Measurements from ENCODE around the gene GLS. TPM values are rescaled to one million over a fixed set of nuclear protein-coding genes. Genes with fewer than 3 reads are reported as not detected.

Gene GLS
- total RNA-seq, 2 donors from 2014 or later, result 282 to 501 TPM

DNA sequence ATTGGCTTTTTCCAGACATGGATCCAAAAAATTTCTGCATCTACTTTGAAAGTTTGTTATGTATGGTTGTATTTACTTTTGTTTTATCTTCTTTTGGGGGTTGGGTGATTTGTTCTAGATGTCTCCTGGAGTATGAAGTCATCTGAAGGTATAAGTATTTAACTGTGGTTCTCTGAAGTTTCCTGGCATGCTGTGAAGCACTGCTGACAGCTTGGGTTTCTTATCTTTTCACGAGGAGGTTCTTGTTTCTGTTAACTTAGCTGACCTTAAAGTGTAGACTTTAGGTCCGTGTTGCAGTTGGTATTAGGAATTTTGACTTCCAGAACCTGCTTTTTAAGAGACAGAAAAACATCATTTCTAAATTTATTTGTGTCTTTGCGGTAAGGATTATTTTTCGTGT is 15.9 kb downstream of the GLS start:
- H3K27ac Mint-ChIP-seq, result peak overlapping the region in 1 of 2 donors; percentile 32
- peaks cover 9 to 11% of the 10 kb centered on the region in 2 donors for H3K36me3 Mint-ChIP-seq
- H3K9me3 Mint-ChIP-seq, result no peaks in the 10 kb centered on the region
- ATAC-seq (no peak), DNase-seq (ENCODE audit: low spot score in 2 of 2) (no peak)

DNA sequence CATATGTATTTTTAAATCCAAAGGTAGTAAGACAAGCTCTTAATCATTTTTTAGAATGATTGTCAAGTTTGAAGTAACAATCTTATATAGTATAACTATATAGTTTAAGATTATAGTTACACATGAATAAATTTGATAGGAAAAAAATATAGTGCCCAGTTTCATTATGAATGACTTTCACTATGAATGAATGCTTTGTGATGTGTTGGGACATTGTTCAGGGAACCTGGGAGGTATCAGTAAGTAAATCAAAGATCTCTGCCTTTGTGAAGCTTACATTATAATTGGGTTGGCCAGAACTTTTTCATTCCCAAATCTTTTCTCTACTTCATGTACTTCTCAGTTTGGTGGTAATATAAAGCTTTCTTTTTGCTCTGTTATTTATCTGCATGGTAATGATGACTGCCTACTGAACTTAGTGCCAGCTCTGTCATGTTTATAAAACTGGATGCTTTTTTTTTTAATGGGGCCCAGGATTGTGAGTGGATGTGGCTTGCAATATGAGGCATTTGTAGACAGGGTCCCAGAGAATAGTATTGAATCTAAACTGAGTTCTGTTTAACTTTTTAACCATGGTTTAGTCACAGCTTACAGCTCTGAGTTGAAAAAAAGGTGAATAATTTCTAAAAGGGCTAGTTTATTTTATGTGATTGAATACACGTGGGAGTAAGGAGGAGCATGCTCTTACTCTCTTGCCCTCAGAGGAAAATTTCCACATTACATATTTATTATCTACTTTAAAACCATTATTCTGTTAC is 23.3 kb downstream of the GLS start:
- peaks cover 5 to 13% of the 10 kb centered on the region in 2 donors for H3K36me3 Mint-ChIP-seq
- H3K9me3 Mint-ChIP-seq, result no peaks in the 10 kb centered on the region
- H3K27ac Mint-ChIP-seq, result peak overlapping the region; percentile 86 to 91
- DNase-seq (ENCODE audit: low spot score in 2 of 2), result no peak
- ATAC-seq, result peak; percentile 90

DNA sequence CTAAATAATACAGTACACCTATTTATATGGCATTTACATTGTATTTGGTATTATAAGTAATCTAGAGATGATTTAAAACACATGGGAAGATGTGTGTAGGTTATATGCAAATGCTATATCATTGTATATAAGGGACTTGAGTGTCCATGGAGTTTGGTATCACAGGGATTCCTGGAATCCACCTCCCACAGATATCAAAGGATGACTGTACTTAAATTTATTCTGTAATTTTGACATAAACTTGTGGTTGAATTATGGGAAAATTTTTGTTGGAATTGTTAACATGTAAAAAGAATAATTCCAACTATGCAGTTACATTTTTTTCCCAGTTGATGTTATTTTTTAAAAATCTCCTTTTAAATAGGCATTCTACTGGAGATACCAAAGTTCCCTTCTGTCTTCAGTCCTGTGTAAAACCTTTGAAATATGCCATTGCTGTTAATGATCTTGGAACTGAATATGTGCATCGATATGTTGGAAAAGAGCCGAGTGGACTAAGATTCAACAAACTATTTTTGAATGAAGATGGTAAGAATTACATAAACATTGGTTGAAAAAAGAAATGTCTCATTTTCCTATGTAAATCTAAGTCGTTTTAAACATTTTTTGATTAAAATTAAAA is 24.1 kb downstream of the GLS start:
- DNase-seq (ENCODE audit: low spot score in 2 of 2), result no peak
- no peak for ATAC-seq
- Mint-ChIP-seq H3K27ac (peak overlapping the region in 1 of 2 donors; percentile 10), H3K9me3 (no peaks in the 10 kb centered on the region), H3K36me3 (peaks cover 5 to 13% of the 10 kb centered on the region in 2 donors)

DNA sequence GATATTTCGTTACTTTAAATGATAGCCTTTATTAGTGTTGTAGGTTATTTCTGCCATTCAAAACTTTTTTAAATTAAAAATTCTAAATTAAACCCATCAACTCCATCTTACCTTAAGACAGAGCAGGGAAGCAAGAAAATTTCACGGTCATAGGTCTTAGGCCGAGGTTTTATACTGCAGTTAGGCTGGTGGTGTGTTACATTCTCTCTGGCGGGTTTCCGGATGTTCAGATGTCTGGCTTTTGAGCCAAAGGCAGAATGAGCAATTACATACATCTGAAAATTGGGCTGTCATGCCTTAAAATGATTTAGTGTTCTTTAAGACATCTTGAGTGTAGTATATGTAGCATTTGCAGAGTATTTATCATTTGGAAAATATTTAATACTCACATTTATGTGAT is 27.9 kb downstream of the GLS start:
- no peak for DNase-seq (ENCODE audit: low spot score in 2 of 2)
- Mint-ChIP-seq H3K9me3 (no peaks in the 10 kb centered on the region), H3K36me3 (peaks cover 9 to 37% of the 10 kb centered on the region in 2 donors), H3K27ac (no peak overlapping the region)
- no peak for ATAC-seq

DNA sequence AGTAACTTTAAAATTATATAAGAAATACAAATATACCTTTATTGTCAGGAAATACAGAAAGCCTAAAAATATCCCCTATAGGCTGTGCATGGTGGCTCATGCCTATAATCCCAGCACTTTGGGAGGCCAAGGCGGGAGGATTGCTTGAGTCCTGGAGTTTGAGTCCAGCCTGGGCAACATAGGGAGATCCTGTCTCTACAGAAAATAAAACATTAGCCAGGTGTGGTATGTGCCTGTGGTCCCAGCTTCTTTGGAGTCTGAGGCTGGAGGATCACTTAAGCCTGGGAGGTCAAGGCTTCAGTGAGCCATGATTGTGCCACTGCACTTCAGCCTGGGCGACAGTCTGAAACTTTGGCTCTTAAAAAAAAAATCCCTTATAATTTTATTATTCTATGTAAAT is 29.1 kb downstream of the GLS start:
- Mint-ChIP-seq H3K9me3 (no peaks in the 10 kb centered on the region), H3K36me3 (peaks cover 4 to 34% of the 10 kb centered on the region in 2 donors), H3K27ac (no peak overlapping the region)
- no peak for ATAC-seq
- no peak for DNase-seq (ENCODE audit: low spot score in 2 of 2)

DNA sequence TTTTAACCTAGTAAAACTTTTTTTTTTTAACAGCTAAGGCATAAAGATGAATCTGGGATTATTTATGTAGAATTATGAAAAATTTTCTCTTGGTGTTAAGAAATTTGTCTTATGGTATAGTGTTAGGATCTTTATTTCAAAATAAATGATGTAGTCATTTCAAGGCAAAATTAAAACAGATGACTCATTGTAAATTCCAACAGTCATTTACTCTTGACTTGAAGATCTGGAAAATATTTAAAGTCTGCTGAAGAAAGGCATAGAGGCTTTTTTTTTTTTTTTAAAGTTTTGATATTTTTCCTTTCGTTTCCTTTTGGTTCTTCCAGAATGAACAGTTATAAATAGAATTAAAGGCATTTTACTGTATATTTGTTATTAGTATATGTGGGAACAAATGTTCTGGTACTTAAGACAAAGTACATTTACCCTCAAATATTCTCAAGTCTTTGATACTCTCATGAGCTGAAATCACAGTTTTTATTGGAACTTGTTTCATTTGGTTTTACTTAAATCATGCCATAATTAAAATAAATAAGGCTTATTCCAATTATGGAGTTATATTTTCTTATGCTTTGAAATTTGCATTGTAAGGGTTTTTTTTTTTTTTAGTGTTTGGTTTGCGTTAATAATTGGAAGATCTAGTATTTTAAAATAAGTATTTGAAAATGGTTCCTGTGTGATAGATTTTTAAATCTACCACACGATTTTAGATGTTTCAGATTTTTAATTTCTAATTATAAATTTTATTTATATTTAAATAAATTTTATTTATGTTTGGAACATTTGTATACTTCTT is 29.9 kb downstream of the GLS start:
- DNase-seq (ENCODE audit: low spot score in 2 of 2) (no peak), ATAC-seq (peak in 1 of 2 donors; percentile 40)
- Mint-ChIP-seq H3K27ac (peak overlapping the region in 1 of 2 donors; percentile 5), H3K9me3 (no peaks in the 10 kb centered on the region), H3K36me3 (peaks cover 7 to 33% of the 10 kb centered on the region in 2 donors)

DNA sequence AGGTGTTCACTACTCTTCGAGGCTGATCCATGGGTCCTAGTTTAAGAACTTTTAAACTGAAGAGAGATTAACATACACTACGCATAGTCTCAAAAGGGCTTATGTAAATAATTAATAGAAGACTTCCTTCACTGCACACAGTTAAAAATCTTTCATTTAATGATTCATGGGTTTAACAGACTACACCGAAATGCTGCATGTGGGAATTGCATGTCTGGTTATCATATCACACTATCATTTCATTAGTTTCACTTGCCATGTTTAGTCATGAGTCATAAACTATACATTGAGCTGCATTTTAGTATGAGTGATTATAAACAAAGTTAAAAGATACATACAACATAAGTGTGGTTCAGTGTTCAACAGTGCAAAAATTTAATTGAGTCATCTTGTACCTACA is 31.2 kb downstream of the GLS start:
- DNase-seq (ENCODE audit: low spot score in 2 of 2) (no peak), ATAC-seq (peak; percentile 86 to 94)
- Mint-ChIP-seq H3K27ac (peak overlapping the region in 1 of 2 donors; percentile 66), H3K9me3 (no peaks in the 10 kb centered on the region), H3K36me3 (peaks cover 16 to 46% of the 10 kb centered on the region in 2 donors)

DNA sequence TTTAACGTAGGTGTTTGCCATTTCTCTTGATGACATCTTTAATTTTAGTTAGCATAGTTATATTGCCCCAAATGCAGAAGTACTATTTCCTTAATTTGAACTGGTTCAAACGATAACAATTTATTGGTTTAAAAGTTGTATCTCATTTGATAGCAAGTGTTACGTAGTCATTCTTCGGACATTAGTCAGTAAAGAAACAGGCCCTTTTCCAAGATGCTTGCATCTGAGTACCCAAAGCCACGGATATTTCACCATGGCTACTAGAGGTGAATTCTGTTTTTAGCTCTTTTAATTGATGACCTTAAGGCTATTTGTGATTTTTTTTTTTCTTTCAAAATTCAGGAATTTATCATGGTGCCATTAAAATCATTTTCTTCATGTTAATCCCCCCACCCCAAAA is 32.1 kb downstream of the GLS start:
- no peak for DNase-seq (ENCODE audit: low spot score in 2 of 2)
- Mint-ChIP-seq H3K27ac (no peak overlapping the region), H3K36me3 (peaks cover 25 to 55% of the 10 kb centered on the region in 2 donors), H3K9me3 (no peaks in the 10 kb centered on the region)
- ATAC-seq, result no peak

DNA sequence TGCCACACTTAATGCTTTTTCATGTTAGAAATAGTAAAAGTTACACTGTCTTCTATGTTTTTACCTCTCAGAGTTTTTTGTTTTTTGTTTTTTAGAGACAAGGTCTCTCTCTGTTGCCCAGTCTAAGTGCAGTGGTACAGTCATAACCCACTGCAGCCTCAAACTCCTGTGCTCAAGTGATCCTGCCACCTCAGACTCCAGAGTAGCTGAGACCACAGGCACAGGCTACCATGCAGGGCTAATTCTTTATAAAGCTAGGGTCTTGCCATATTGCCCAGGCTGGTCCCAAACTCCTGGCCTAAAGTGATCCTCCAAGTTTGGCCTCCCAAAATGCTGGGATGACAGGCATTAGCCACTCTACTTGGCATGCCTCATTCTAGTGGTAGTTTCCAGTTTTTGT is 33.1 kb downstream of the GLS start:
- Mint-ChIP-seq H3K9me3 (no peaks in the 10 kb centered on the region), H3K36me3 (peaks cover 35 to 65% of the 10 kb centered on the region in 2 donors), H3K27ac (peak overlapping the region in 1 of 2 donors; percentile 17)
- DNase-seq (ENCODE audit: low spot score in 2 of 2), result no peak
- ATAC-seq, result peak in 1 of 2 donors; percentile 32

DNA sequence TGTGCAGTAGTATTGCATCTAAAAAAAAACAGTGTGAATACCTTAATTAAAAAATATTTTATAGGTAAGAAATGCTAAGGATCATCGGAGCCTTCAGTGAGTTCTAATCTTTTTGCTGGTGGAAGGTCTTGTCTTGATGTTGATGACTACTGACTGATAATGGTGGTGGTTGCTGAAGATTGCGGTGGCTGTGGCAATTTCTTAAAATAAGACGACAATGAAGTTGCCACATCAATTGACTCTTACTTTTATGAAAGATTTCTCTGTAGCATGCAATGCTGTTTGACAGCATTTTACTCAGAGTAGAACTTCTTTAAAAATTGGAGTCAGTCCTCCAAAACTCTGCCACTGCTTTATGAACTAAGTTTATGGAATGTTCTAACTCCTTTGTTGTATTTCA is 36.2 kb downstream of the GLS start:
- Mint-ChIP-seq H3K9me3 (no peaks in the 10 kb centered on the region), H3K27ac (peak overlapping the region in 1 of 2 donors; percentile 62), H3K36me3 (peaks cover 34 to 59% of the 10 kb centered on the region in 2 donors)
- DNase-seq (ENCODE audit: low spot score in 2 of 2) (no peak), ATAC-seq (peak in 1 of 2 donors; percentile 47)

DNA sequence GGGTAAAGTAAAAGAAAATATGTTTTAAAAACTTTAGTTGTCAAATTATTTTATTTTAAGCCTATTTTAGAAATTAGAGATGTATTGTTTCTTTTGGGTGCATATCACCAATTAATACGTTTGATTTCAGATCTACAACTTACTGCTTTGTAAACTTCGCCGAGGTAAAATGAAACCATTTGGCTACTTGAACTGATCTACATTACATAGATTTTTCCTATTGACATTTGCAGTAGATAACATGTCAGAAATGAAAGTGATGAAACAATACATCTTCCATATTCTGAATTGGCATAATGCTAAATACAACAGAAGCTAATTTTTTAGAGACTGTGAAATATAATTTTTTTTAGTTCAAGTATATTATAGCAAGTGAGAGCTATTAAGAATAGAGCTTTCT is 39.5 kb downstream of the GLS start:
- H3K9me3 Mint-ChIP-seq, result no peaks in the 10 kb centered on the region
- no peak for DNase-seq (ENCODE audit: low spot score in 2 of 2)
- H3K27ac Mint-ChIP-seq, result no peak overlapping the region
- no peak for ATAC-seq
- peaks cover 48 to 61% of the 10 kb centered on the region in 2 donors for H3K36me3 Mint-ChIP-seq

DNA sequence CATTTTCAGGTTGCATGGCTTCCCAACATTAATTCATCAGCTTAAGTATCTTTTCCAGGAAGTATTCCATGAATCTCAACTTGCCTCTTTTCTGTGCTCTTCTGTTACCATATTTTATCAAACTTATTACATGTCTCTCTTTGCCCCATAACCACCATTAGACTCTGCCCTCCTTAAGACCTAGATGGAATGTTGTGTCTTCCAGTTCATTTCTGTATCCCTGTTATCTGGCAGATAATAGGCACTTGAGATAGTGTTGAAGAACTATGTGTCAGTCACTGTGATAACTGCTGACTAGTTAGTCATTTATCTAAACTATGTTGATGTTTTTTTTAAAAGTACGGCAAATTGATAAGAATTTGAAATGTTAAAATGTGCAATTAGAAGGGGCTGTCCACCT is 41.8 kb downstream of the GLS start:
- peaks cover 30 to 39% of the 10 kb centered on the region in 2 donors for H3K36me3 Mint-ChIP-seq
- no peaks in the 10 kb centered on the region for H3K9me3 Mint-ChIP-seq

DNA sequence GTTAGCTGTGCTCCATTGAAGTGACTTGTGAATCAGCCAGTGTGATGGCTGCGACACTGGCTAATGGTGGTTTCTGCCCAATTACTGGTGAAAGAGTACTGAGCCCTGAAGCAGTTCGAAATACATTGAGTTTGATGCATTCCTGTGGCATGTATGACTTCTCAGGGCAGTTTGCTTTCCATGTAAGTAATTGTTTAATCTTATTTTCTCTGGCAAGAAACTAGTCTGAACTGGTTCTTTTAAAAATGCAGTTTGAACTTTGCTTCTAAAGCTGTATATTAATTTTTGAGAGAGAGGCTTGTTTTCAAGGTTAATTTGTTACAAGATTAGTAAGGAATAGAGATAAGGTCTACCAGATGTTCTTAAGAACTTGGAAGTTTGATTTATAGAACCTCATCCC is 46.7 kb downstream of the GLS start:
- no peak for DNase-seq (ENCODE audit: low spot score in 2 of 2)
- Mint-ChIP-seq H3K27ac (peak overlapping the region in 1 of 2 donors; percentile 11), H3K36me3 (peaks cover 14 to 38% of the 10 kb centered on the region in 2 donors), H3K9me3 (no peaks in the 10 kb centered on the region)
- no peak for ATAC-seq

More for the DNA sequence above, 41.8 kb downstream of the GLS start:
- ATAC-seq, result no peak
- DNase-seq (ENCODE audit: low spot score in 2 of 2), result no peak
- peak overlapping the region in 1 of 2 donors; percentile 0 for H3K27ac Mint-ChIP-seq

DNA sequence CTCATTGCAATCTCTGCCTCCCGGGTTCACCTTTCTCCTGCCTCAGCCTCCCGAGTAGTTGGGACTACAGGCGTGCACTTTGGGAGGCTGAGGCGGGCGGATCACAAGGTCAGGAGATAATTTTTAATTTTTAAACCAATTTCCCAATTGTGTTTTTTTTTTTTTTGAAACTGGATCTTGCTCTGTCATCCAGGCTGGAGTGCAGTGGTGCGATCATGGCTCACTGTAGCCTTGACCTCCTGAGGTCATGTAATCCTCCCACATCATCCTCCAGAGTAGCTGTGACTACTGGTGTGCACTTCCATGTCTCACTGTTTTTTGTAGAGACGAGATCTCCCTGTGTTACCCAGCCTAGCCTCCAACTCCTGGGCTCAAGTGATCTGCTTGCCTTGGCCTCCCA is 49.3 kb downstream of the GLS start:
- DNase-seq (ENCODE audit: low spot score in 2 of 2) (no peak), ATAC-seq (no peak)
- Mint-ChIP-seq H3K27ac (peak overlapping the region in 1 of 2 donors; percentile 72), H3K36me3 (peaks cover 0 to 25% of the 10 kb centered on the region in 2 donors), H3K9me3 (no peaks in the 10 kb centered on the region)

DNA sequence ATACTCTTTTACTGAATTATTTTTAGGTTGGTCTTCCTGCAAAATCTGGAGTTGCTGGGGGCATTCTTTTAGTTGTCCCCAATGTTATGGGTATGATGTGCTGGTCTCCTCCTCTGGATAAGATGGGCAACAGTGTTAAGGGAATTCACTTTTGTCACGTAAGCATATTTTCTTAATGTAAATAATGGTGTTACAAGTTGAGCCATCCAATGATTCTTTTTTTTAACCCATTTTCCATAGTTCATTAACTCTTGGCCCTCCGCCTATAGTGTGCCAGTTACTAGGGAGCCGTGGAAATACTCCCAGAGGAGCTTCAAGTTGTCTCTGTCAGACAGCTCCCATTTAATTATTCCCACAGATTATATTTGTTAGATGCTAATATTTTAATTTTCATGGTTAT is 49.8 kb downstream of the GLS start:
- no peak for ATAC-seq
- H3K36me3 Mint-ChIP-seq, result peaks cover 0 to 25% of the 10 kb centered on the region in 2 donors
- DNase-seq (ENCODE audit: low spot score in 2 of 2), result no peak
- H3K27ac Mint-ChIP-seq, result peak overlapping the region in 1 of 2 donors; percentile 72
- H3K9me3 Mint-ChIP-seq, result no peaks in the 10 kb centered on the region

DNA sequence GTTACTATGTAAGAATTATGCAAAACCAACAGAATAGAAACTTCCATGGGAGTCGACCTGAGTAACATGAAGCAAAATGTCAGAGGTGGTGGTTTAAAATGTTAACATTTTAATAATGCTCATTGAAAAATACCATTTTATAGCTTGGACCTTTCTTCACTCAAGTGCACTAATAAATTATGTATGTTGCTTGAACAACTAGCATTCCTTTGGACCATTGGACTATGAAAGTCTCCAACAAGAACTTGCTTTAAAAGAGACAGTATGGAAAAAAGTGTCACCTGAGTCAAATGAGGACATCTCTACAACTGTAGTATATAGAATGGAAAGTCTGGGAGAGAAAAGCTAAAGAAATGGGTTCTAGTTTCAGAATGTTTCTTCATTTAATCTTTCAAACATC is 51.9 kb downstream of the GLS start:
- H3K36me3 Mint-ChIP-seq, result peaks cover 0 to 25% of the 10 kb centered on the region in 2 donors
- ATAC-seq (no peak), DNase-seq (ENCODE audit: low spot score in 2 of 2) (no peak)
- H3K27ac Mint-ChIP-seq, result no peak overlapping the region
- no peaks in the 10 kb centered on the region for H3K9me3 Mint-ChIP-seq

DNA sequence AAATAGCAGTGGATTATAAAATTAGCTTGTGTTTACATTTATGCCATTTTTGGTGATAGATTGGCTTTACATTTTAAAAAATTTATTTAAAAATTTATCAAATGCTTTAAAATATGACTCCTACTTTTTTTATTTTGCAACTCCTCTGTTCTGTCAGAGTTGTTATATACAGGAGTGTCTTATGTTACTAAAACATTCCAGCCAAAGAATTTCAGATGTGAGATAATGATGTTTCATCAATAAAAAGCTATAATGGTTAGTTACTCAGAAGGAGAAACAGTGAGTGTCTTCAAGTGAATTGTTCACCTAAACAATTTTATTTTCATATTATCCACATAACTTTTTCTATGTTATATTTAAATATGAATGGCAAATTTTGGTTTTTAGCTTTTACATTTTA is 52.7 kb downstream of the GLS start:
- DNase-seq (ENCODE audit: low spot score in 2 of 2) (no peak), ATAC-seq (no peak)
- H3K27ac Mint-ChIP-seq, result no peak overlapping the region
- no peaks in the 10 kb centered on the region for H3K9me3 Mint-ChIP-seq
- H3K36me3 Mint-ChIP-seq, result peaks cover 0 to 24% of the 10 kb centered on the region in 2 donors
